Stimulated activated memory B cell treated with anti-CD40 and anti-IgM and Interleukin-4, amounts not matched to agents 10 μg/mL and 1 μg/mL and 100 μg/mL, for 72 hours (primary cell): ENCODE results near the gene LVRN.
A peak's percentile ranks its signal among the peaks of the same experiment; 100 is the strongest.

Experiments used
- ATAC-seq: fragments of 150-1000 bp; cut with Tn5 transposase; 2 replicates; pipeline ENCODE4 v1.10.0; 2021
- H3K27ac Mint-ChIP-seq: one replicate; pipeline ENCODE4 v1.8.0; 2022; ENCODE audit warnings: mild to moderate bottlenecking, mixed read lengths
- H3K27me3 Mint-ChIP-seq: one replicate; pipeline ENCODE4 v1.8.0; 2022; ENCODE audit warnings: mixed read lengths
- H3K36me3 Mint-ChIP-seq: one replicate; pipeline ENCODE4 v1.8.0; 2022; ENCODE audit warnings: mixed read lengths
- H3K4me1 Mint-ChIP-seq: one replicate; pipeline ENCODE4 v1.8.0; 2022; ENCODE audit warnings: mixed read lengths
- H3K4me3 Mint-ChIP-seq: one replicate; pipeline ENCODE4 v1.8.0; 2022; ENCODE audit warnings: mild to moderate bottlenecking, moderate library complexity, mixed read lengths
- H3K9me3 Mint-ChIP-seq: one replicate; pipeline ENCODE4 v1.8.0; 2022; ENCODE audit warnings: mixed read lengths

Gene LVRN

DNA sequence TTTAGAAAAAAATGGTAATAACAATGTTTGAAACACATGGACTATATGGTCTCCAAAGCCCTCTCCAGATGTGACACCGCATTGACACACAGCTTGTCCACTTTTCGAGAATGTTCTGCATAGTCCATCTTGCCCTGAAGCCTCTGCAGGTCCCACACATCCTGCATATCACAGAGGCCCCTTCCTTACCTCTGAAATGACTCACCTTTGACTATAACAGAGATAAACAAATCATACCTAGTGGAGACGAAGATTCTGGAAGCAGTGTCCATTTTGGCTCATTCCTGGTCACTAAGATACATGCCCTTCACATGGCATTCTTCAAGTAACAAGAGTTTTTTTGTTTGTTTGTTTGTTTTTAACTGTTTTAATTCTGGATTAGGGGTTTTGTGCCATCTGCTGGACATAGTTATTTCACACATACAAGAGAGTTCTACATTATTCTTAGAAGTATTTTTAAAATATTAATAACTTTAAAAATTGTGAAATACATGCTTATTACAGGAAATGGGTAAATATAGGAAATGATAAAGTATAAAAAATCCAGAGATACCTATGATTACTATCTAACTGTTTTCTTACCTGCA is 75.1 kb downstream of the LVRN start:
- no peak for ATAC-seq
- no peaks in the 10 kb centered on the region for H3K27me3 Mint-ChIP-seq
- H3K4me3 Mint-ChIP-seq = no peak overlapping the region
- no peaks in the 10 kb centered on the region for H3K9me3 Mint-ChIP-seq
- H3K27ac Mint-ChIP-seq = peak overlapping the region; percentile 14
- no peaks in the 10 kb centered on the region for H3K36me3 Mint-ChIP-seq
- H3K4me1 Mint-ChIP-seq = peaks cover 51% of the 10 kb centered on the region

DNA sequence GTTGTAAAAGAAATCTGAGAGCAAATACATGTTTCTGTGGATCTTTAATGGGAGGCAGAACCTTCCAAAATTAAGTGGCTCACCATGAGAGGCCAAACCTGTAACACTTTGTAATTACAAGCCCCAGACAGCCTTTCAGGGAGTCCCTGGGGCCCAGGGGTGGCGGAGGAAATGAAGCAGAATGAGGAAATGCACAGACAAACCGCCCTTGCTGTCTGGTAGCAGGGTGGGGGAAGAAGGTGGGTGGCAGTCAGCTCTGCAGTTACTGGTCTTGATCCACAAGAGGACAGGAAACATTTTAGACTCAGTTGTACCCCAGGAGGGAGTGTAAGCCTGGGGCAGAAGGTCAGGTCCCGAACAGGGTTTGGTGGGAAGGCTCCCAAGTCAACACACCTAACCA is 76.5 kb downstream of the LVRN start:
- Mint-ChIP-seq H3K27me3 (no peaks in the 10 kb centered on the region), H3K4me3 (peak overlapping the region; percentile 10), H3K36me3 (no peaks in the 10 kb centered on the region), H3K9me3 (no peaks in the 10 kb centered on the region), H3K27ac (peak overlapping the region; percentile 91), H3K4me1 (peaks cover 42% of the 10 kb centered on the region)
- peak; percentile 96 for ATAC-seq

GRCh38 chr5:116042375-116042774 is 80.1 kb downstream of the LVRN start:
- H3K9me3 Mint-ChIP-seq = no peaks in the 10 kb centered on the region
- no peak for ATAC-seq
- H3K4me3 Mint-ChIP-seq = no peak overlapping the region
- no peaks in the 10 kb centered on the region for H3K36me3 Mint-ChIP-seq
- no peaks in the 10 kb centered on the region for H3K27me3 Mint-ChIP-seq
- H3K27ac Mint-ChIP-seq = no peak overlapping the region
- peaks cover 24% of the 10 kb centered on the region for H3K4me1 Mint-ChIP-seq

DNA sequence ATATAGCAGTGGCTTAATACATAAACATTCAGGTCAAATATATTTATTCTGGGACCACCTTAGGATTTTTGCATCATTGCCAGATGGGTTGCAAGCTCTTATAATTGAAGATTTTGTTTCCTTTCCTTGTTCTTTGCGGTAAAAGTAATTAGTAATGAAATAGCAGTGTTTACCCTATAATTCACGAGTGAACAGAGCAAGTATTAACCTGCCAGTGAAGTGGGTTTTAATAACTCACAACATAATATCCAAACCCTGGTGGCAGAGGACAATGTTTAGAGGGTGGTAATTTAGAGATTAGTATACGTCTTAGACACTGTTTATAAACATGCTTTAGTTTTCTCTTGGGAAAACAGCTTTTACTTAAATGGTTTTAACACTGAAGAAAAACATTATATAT is 81.8 kb downstream of the LVRN start:
- no peaks in the 10 kb centered on the region for H3K27me3 Mint-ChIP-seq
- ATAC-seq = no peak
- H3K4me3 Mint-ChIP-seq = no peak overlapping the region
- H3K27ac Mint-ChIP-seq = no peak overlapping the region
- no peaks in the 10 kb centered on the region for H3K9me3 Mint-ChIP-seq
- H3K36me3 Mint-ChIP-seq = no peaks in the 10 kb centered on the region
- H3K4me1 Mint-ChIP-seq = peaks cover 7% of the 10 kb centered on the region

- H3K9me3 Mint-ChIP-seq = no peaks in the 10 kb centered on the region
- H3K27me3 Mint-ChIP-seq = no peaks in the 10 kb centered on the region
- no peaks in the 10 kb centered on the region for H3K4me1 Mint-ChIP-seq
- no peak overlapping the region for H3K27ac Mint-ChIP-seq
- no peaks in the 10 kb centered on the region for H3K36me3 Mint-ChIP-seq
- H3K4me3 Mint-ChIP-seq = no peak overlapping the region
- no peak for ATAC-seq
These were observed 83.5 kb downstream of the LVRN start for GRCh38 chr5:116045821-116046220.

- no peaks in the 10 kb centered on the region for H3K9me3 Mint-ChIP-seq
- H3K27ac Mint-ChIP-seq = no peak overlapping the region
- no peaks in the 10 kb centered on the region for H3K36me3 Mint-ChIP-seq
- H3K4me3 Mint-ChIP-seq = no peak overlapping the region
- H3K27me3 Mint-ChIP-seq = no peaks in the 10 kb centered on the region
- no peaks in the 10 kb centered on the region for H3K4me1 Mint-ChIP-seq
- ATAC-seq = no peak
These were observed 84.0 kb downstream of the LVRN start for GRCh38 chr5:116046261-116046660.

DNA sequence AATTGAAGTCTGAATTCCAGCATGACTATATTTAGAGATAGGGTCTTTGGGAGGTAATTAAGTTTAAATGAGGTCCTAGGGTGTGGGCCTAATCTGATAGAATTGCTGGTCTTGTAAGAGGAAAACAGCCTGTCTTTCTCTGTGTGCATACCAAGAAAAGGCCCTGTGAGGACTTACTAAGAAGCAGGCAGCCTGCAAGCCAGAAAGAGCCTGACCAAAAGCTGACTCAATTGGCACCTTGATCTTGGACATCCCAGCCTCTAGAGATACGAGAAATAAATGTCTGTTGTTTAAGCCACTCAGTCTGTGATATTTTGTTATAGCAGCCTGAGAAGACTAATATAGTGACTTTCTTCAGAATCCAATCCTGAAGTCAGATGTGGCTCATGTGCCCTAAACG is 84.5 kb downstream of the LVRN start:
- Mint-ChIP-seq H3K36me3 (no peaks in the 10 kb centered on the region), H3K9me3 (no peaks in the 10 kb centered on the region), H3K27me3 (no peaks in the 10 kb centered on the region), H3K4me3 (no peak overlapping the region), H3K27ac (no peak overlapping the region), H3K4me1 (no peaks in the 10 kb centered on the region)
- ATAC-seq = no peak

DNA sequence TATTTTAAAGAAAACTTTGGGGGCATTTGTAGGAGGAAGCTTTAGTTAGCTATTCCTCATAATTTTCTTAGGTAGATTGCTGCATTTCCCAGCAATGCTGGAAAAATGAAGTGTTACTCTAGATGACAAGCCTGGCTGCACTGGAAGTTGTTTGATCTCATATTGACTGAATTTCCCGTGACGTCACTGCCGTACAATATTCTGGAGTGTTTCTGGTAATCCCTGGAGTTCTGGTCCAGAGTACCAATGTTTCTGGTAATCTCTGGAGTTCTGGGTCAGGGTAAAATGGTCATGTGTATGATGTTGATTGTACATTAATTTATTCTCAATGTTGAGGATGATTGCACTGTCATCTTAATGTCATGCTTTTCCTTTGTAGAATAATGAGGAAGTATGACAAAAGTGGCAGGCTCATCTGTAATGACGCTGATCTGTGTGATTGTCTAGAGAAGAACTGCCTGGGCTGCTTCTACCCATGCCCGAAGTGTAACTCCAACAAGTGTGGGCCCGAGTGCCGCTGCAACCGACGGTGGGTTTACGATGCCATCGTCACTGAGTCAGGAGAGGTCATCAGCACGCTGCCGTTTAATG is 96.2 kb downstream of the LVRN start:
- Mint-ChIP-seq H3K36me3 (no peaks in the 10 kb centered on the region), H3K4me1 (peaks cover 10% of the 10 kb centered on the region), H3K27ac (no peak overlapping the region), H3K9me3 (no peaks in the 10 kb centered on the region), H3K4me3 (no peak overlapping the region), H3K27me3 (no peaks in the 10 kb centered on the region)
- no peak for ATAC-seq

- Mint-ChIP-seq H3K4me1 (peaks cover 10% of the 10 kb centered on the region), H3K27me3 (no peaks in the 10 kb centered on the region), H3K36me3 (no peaks in the 10 kb centered on the region), H3K27ac (no peak overlapping the region), H3K9me3 (no peaks in the 10 kb centered on the region), H3K4me3 (no peak overlapping the region)
- no peak for ATAC-seq
These were observed 100.1 kb downstream of the LVRN start for GRCh38 chr5:116062352-116062751.

- Mint-ChIP-seq H3K36me3 (no peaks in the 10 kb centered on the region), H3K27ac (no peak overlapping the region), H3K4me1 (peaks cover under 1% of the 10 kb centered on the region), H3K4me3 (no peak overlapping the region), H3K9me3 (no peaks in the 10 kb centered on the region), H3K27me3 (no peaks in the 10 kb centered on the region)
- no peak for ATAC-seq
These were observed 101.7 kb downstream of the LVRN start for GRCh38 chr5:116063950-116064349.

DNA sequence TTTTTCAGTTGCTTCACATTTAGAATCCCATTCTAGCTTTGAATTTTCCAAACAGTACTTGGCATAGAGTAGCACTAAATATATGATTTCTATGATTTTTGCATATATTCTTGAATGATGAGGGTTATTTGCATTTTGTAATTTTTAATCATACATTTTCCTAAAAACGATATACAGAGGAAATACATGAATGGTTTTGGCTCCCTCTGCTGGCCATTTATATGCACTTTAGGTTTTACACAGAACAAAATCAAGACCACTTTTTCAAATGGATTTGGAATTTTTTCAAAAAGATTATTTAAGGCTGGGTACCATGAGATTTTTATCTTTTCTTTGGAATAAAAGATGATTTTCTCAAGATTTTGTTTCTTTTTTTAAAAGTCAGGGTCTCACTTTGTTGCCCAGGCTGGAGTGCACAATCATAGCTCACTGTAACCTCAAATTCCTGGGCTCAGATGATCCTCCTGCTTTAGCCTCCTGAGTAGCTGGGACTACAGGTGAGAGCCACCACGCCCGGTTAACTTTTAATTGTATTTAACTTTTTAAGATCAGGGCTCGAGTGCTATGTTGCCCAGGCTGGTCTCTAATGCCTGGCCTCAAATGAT is 105.9 kb downstream of the LVRN start:
- ATAC-seq = no peak

GRCh38 chr5:116071211-116071610 is 108.9 kb downstream of the LVRN start:
- no peak for ATAC-seq
- Mint-ChIP-seq H3K9me3 (no peaks in the 10 kb centered on the region), H3K4me3 (no peak overlapping the region), H3K27ac (no peak overlapping the region), H3K27me3 (no peaks in the 10 kb centered on the region), H3K36me3 (no peaks in the 10 kb centered on the region), H3K4me1 (peaks cover 14% of the 10 kb centered on the region)

More for the DNA sequence above, 105.9 kb downstream of the LVRN start:
- no peaks in the 10 kb centered on the region for H3K27me3 Mint-ChIP-seq
- no peak overlapping the region for H3K4me3 Mint-ChIP-seq
- no peaks in the 10 kb centered on the region for H3K9me3 Mint-ChIP-seq
- no peak overlapping the region for H3K27ac Mint-ChIP-seq
- no peaks in the 10 kb centered on the region for H3K4me1 Mint-ChIP-seq
- H3K36me3 Mint-ChIP-seq = no peaks in the 10 kb centered on the region

DNA sequence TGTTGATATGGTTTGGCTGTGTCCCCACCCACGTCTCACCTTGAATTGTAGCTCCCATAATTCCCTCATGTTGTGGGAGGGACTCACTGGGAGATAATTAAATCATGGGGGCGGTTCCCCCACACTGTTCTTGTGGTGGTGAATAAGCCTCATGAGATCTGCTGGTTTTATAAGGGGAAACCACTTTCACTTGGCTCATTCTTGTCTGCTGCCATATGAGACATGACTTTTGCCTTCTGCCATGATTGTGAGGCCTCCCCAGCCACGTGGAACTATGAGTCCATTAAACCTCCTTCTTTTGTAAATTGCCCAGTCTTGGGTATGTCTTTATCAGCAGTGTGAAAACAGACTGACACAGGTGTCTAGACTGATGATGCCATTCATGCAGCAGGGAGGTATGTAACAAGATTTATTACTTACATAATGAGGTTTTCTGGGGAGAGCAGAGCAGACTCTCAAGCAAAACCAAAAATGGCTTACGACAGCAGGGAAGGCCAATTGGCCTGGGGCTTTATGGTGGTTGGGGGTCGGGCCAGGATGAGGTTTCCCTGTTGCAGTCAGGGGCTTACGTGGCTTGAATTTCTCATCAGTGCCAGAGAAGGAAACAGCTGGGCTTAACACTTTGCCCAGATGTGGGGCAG is 113.0 kb downstream of the LVRN start:
- ATAC-seq = no peak
- Mint-ChIP-seq H3K9me3 (no peaks in the 10 kb centered on the region), H3K4me1 (peaks cover 27% of the 10 kb centered on the region), H3K27me3 (no peaks in the 10 kb centered on the region), H3K27ac (peak overlapping the region; percentile 88), H3K4me3 (peak overlapping the region; percentile 18), H3K36me3 (no peaks in the 10 kb centered on the region)

DNA sequence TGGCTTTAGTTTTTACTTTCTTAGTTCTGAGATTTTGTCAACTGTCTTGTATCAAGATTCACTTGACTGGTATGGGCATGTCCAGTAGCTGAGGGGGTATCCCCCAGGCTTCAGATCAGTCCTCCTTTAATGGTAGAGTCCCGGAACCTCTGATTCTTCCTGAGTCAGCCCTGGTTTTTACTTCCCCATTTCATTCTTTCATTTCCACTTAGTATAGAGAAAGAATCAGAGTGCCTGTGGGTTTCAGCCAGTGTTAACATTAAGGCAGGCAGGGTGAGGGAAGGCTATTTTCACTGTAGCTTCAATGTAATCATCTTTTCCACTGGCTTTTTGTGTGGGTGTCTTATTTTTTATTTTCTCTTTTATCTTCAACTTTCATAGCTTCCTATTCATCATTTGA is 114.2 kb downstream of the LVRN start:
- H3K9me3 Mint-ChIP-seq = no peaks in the 10 kb centered on the region
- H3K4me1 Mint-ChIP-seq = peaks cover 36% of the 10 kb centered on the region
- no peaks in the 10 kb centered on the region for H3K27me3 Mint-ChIP-seq
- no peaks in the 10 kb centered on the region for H3K36me3 Mint-ChIP-seq
- H3K27ac Mint-ChIP-seq = peak overlapping the region; percentile 88
- peak overlapping the region; percentile 73 for H3K4me3 Mint-ChIP-seq
- ATAC-seq = peak; percentile 98
